B cell (primary cell): ENCODE measurements around the gene EYA4.

Experiments used
- EZH2 ChIP-seq: IDR thresholded peaks from 2 replicates; pipeline ENCODE4 v1.6.1; 2012; ENCODE audit warnings: borderline replicate concordance, low read depth, mild to moderate bottlenecking, moderate library complexity, low read length; ENCODE audit not compliant: insufficient read depth, poor library complexity, severe bottlenecking
- TF ChIP-seq, protein P1 (sequence below): fragments of 200-600 bp; IDR thresholded peaks from one replicate; pipeline ENCODE4 v1.8.0; 2022; ENCODE audit warnings: antibody characterized with exemption, mild to moderate bottlenecking

DNA sequence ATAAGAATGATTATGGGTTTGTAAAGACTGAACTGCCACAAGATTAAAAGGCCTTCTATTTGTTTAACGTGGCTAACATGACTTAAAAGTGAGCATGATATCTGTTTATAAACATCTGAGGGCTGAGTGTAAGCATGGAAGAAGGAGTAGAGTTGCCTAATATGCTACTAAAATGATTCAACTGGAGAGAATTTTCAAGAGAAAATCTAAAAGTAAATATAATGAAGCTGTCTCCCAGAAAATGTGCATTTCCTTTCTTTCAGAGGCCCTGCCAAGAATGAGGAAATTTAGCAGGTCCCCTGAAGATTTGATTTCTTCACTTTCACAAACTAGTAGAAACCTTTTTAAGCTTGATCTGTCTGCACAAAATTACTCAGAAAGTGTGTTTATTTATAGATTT lies 4.2 kb upstream of the EYA4 start:
- TF ChIP-seq, protein P1, sequence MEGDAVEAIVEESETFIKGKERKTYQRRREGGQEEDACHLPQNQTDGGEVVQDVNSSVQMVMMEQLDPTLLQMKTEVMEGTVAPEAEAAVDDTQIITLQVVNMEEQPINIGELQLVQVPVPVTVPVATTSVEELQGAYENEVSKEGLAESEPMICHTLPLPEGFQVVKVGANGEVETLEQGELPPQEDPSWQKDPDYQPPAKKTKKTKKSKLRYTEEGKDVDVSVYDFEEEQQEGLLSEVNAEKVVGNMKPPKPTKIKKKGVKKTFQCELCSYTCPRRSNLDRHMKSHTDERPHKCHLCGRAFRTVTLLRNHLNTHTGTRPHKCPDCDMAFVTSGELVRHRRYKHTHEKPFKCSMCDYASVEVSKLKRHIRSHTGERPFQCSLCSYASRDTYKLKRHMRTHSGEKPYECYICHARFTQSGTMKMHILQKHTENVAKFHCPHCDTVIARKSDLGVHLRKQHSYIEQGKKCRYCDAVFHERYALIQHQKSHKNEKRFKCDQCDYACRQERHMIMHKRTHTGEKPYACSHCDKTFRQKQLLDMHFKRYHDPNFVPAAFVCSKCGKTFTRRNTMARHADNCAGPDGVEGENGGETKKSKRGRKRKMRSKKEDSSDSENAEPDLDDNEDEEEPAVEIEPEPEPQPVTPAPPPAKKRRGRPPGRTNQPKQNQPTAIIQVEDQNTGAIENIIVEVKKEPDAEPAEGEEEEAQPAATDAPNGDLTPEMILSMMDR, result no peak
- no peak for TF ChIP-seq EZH2
